GM12892 (cell line): Measurements from ENCODE around the gene AKAP13.

ENCODE experiments used
- DNase-seq: peaks from one replicate; pipeline ENCODE4 v3.0.0; 2011; ENCODE audit not compliant: insufficient read length
- FAIRE-seq: peaks from 2 replicates; lab custom pipeline; 2011; peaks lifted over from hg19 to GRCh38; lab: Jason Lieb, UNC
- POLR2A ChIP-seq: IDR thresholded peaks from 2 replicates; pipeline ENCODE4 v1.6.1; 2011; ENCODE audit warnings: low read depth, low read length, control low read depth
- POLR2AphosphoS5 ChIP-seq: IDR thresholded peaks from 2 replicates; pipeline ENCODE4 v1.6.1; 2011; ENCODE audit warnings: low read depth, low read length, control low read depth
- TAF1 ChIP-seq: IDR thresholded peaks from 2 replicates; pipeline ENCODE4 v1.6.1; 2011; ENCODE audit warnings: low read depth, mild to moderate bottlenecking, control low read depth, low read length, borderline replicate concordance

AKAP13 gene

DNA sequence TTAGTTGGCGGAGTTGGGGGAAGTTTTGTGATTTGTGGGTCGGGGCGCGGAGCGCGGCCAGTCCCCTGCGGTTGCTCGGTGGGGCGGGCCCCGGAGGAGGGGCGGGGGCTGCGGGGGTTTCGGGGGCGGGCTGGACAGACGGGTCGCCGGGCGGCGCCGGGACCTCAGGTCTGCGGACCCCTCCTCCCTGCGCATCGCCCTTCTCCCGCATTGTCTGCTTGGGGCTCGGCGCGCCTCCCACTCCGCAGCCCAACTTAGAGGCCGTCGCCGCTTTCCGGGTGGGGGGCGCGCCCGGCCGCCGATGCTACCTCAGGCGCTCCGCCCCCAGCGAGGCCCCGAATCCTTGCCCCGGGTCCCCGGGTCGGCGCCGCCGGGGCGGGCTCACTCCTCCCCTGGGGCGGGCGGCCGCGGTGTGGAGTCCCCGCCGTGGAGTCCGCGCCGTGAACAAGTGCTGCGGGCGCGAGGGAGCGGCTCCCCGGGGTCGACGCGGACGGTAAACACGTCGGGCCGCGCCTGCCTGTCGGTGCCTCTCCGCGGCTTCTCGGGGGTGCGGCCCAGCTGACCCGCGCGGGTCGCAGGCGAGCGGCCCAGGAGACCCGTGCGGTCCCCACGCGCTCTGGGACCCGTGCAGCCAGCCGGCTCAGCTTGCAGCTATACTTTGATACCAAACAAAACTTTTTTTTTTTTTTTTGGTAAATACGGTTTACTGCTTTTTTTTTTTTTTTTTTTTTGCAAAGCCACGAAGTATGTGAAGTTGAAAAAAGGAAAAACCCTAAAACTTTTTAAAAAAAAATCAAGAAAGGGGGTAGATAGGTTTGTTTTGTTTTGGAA, 624 bp downstream of the AKAP13 start:
- TF ChIP-seq TAF1, result no peak
- TF ChIP-seq POLR2AphosphoS5, result peak; percentile 5; the same call in 1 of the 2 replicates
- DNase-seq (peak; percentile 41), FAIRE-seq (no peak)

- FAIRE-seq (no peak), DNase-seq (no peak)
- TF ChIP-seq POLR2A (no peak), POLR2AphosphoS5 (no peak)
Observed at GRCh38 chr15:85381850-85382751, 1.7 kb downstream of the AKAP13 start.

DNA sequence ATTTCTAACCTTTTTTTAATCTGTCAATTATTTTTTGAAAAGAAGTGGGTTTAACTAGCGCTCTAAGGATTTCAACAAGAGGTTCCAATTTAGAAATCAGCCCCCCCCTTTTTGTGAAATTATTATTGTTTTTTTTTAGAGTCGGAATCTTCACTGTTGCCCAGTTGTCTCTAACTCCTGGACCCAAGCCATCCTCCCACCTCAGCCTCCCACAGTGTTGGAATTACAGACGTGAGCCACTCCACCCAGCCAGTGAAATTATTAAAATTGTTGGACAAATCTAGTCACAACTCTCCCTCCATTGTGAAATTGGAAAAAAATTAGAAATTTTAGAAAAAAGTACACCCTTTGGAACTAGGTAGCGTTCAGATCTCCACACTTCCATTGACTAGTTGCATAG, 2.5 kb downstream of the AKAP13 start:
- TF ChIP-seq POLR2AphosphoS5 (no peak), POLR2A (no peak), TAF1 (no peak)
- FAIRE-seq, result no peak
- no peak for DNase-seq

DNA sequence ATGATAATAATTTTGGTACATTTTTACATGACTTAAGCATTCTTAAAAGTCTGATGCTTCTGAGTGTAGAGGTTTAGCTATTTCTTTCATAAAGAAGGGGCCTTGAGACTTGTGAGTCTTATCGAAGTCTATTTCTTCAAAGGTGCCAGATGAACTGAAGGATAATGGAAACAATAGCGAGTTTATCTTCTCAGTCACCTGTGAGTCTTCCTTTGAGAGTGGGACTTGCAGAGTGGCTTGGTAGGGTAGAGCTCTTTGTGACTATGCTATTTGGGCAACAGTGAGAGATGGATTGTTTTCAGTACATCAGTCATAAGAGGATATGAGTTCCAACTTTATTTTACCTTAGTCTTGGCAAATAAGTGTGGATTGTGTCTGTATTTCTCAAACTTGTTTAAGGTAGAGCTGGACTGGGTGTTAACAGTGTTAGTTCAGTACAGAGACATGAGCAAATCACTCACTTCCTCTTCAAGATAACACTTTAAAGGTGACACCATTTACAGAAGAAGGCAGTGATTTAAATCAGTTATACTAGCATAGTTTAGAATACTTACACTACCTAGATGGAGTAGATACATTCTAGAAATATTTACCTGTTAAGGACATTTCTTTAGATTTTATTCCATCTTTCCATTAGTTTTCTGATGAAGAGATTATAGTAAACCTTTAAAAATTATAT, 3.2 kb downstream of the AKAP13 start:
- DNase-seq (no peak), FAIRE-seq (peak; percentile 51)
- TF ChIP-seq POLR2A (no peak), POLR2AphosphoS5 (no peak), TAF1 (no peak)

GRCh38 chr15:85386261-85386660, 5.9 kb downstream of the AKAP13 start:
- no peak for DNase-seq
- FAIRE-seq, result no peak
- TF ChIP-seq POLR2AphosphoS5 (no peak), TAF1 (no peak)

- FAIRE-seq, result peak; percentile 53
- no peak for DNase-seq
- no peak for TF ChIP-seq POLR2A
- no peak for TF ChIP-seq POLR2AphosphoS5
- no peak for TF ChIP-seq TAF1
Observed at GRCh38 chr15:85388566-85389305, 8.3 kb downstream of the AKAP13 start.

DNA sequence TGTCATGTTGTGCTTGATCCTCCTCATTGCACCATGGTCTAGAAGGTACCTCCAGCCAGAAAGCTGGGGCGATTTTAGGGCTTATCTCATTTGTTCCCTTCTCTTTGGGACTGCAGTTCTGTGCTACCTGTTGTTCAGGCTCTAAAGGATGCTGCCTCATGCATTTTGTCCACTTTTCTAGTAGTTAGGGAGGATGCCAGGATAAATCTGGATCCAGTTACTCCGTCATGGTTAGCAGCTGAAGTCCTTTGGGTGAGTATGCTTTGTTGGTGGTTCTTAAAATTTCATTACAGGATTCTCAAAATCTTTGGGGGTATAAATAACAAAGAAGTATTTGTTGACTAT, 8.9 kb downstream of the AKAP13 start:
- TF ChIP-seq POLR2AphosphoS5 (no peak), TAF1 (no peak), POLR2A (no peak)
- DNase-seq (no peak), FAIRE-seq (no peak)

GRCh38 chr15:85389772-85390171, 9.4 kb downstream of the AKAP13 start:
- no peak for TF ChIP-seq POLR2A
- no peak for TF ChIP-seq POLR2AphosphoS5
- no peak for TF ChIP-seq TAF1
- FAIRE-seq, result no peak
- no peak for DNase-seq

DNA sequence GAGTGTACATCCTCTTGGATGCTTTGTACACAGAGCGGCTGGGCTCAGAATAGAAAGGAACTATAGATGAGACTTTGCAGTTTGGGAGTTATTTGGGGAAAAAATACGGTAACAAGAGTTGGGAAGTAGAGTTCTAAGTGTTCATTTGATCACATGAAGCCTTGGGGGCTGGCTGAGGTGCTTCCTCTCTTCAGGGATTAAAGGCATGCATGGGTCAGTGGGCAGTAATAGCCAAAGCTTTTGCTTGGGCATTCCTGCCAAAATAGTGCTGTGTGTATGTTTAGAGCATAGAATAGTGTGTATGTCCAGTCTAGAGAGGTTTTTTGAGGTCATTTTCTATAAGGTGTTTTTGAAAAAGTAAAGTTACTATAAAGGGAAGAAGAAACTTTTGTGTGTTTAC, 12.8 kb downstream of the AKAP13 start:
- no peak for DNase-seq
- TF ChIP-seq TAF1, result no peak
- FAIRE-seq, result no peak

- FAIRE-seq (peak; percentile 46), DNase-seq (no peak)
- no peak for TF ChIP-seq POLR2A
- TF ChIP-seq TAF1, result no peak
- TF ChIP-seq POLR2AphosphoS5, result no peak
Observed at GRCh38 chr15:85394554-85395333, 14.3 kb downstream of the AKAP13 start.

GRCh38 chr15:85396554-85396953, 16.2 kb downstream of the AKAP13 start:
- DNase-seq (no peak), FAIRE-seq (no peak)
- TF ChIP-seq POLR2A (no peak), TAF1 (no peak), POLR2AphosphoS5 (no peak)
